HG03097 (cell line): ENCODE measurements around the gene DVL1.
A peak's percentile ranks its signal among the peaks of the same experiment; 100 is the strongest.
"Not testable (repeated sequence)": the region's sequence is repeated elsewhere in the genome, so short reads cannot be mapped to it uniquely, and the experiment has no call there.

ENCODE experiments used
- ATAC-seq: cut with Tn5 transposase; IDR thresholded peaks from one replicate; pipeline ENCODE4 v1.9.1; 2021; ENCODE audit not compliant: unreplicated experiment, low FRiP score

DVL1 gene

GRCh38 chr1:1328254-1328653, 21.0 kb downstream of the DVL1 start:
- ATAC-seq, result no peak

- ATAC-seq, result no peak
Observed at GRCh38 chr1:1327291-1327690, 21.9 kb downstream of the DVL1 start.

DNA sequence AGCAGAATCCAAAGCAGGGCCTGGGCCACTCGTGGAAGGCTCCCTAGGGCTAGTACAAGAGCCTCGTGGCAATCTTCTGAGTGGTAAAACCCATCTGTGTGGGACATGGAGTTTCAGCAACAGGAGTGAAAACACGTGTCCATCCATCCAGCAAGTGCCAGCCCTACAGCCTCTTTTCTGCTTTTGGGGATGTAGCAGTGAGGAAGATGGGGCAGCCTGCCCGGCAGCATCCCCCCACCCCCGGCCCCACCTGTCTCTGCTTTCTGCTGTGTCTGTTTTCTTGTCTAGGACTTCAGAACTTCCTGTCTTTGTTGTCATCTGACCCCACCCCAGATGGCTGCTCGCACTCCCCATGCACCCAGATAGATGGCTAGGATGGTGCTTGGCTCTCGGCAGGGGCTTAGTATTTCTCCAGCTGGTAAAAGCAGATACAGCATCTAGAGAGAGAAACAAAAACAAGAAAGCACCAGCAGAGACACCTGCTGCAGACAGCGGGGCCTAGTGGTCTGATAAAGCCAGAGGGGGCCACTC, 23.1 kb downstream of the DVL1 start:
- no peak for ATAC-seq

GRCh38 chr1:1325288-1326074, 23.7 kb downstream of the DVL1 start:
- ATAC-seq, result no peak

- ATAC-seq, result peak; percentile 52
Observed at GRCh38 chr1:1324524-1325287, 24.5 kb downstream of the DVL1 start, which contains the start of the genes CPTP and INTS11. Gene CPTP (plus strand): TSS chr1:1324802. CDS start chr1:1326911, 2,109 bp downstream. Gene INTS11 (minus strand): TSS chr1:1324660. CDS start chr1:1324608, 52 bp downstream.

GRCh38 chr1:1324084-1324523, 25.1 kb downstream of the DVL1 start:
- ATAC-seq, result no peak

GRCh38 chr1:1322952-1323351, 26.3 kb downstream of the DVL1 start:
- no peak for ATAC-seq

- ATAC-seq, result no peak
Observed at GRCh38 chr1:1322418-1322817, 26.8 kb downstream of the DVL1 start.

GRCh38 chr1:1321477-1321876, 27.7 kb downstream of the DVL1 start:
- ATAC-seq, result no peak

DNA sequence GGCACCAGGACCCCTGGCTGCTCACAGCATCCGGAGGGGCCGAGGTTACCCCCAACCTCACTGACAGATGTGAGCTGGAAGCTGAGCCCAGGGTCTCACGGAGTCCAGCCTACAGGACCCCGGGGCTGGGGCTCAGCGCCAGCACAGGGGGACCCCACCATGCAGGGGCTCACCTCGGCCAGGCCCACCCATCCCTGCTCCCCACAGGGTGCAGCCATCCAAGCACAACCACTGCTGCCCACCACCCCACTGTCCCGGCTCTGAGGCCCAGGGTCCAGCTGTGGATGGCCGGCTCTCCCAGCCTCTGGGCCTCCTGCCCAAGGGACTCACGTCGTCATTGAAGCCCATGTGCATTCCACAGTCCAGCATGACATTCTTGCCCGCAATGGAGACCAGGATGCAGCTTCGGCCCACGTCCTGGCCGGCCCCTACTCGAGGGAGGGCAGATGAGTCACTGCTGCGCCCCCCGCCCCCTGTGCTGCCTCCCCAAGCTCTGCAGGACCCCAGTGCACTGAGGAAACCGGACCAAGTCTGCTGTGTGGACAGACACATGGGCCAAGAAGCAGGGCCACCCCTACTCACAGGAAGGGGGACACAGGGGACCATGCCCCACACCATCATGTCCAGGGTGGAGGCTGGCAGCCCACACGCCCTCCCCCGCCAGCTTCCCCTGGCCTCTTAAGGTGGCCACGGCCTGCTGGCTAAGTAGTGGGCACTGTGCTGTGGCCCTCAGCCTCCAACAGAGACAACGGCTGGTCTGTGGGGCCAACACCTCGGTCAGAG, 28.4 kb downstream of the DVL1 start:
- no peak for ATAC-seq

GRCh38 chr1:1319646-1319941, 29.6 kb downstream of the DVL1 start:
- ATAC-seq, result no peak

GRCh38 chr1:1318777-1319645, 30.2 kb downstream of the DVL1 start:
- ATAC-seq, result no peak

DNA sequence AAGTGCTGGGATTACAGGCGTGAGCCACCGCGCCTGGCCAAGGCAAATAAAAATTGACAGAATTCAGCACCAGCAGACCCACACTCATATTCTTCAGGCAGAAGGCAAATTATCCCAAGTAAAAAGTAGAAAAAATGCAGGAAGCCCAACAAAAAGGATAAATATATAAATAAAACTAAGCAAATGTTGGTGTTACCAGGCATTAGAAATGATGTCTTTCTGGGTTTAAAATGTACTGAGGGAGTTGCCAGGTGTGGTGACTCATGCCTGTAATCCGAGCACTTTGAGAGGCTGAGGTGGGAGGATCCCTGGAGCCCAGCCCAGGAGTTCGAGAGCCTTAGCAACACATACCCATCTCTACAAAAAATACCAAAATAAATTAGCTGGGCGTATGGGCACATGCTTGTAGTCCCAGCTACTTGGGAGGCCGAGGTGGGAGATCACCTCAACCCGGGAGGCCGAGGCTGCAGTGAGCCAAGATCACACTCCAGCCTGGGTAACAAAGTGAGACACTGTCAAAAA, 31.0 kb downstream of the DVL1 start:
- ATAC-seq, result no peak

GRCh38 chr1:1317420-1317819, 31.8 kb downstream of the DVL1 start:
- no peak for ATAC-seq

DNA sequence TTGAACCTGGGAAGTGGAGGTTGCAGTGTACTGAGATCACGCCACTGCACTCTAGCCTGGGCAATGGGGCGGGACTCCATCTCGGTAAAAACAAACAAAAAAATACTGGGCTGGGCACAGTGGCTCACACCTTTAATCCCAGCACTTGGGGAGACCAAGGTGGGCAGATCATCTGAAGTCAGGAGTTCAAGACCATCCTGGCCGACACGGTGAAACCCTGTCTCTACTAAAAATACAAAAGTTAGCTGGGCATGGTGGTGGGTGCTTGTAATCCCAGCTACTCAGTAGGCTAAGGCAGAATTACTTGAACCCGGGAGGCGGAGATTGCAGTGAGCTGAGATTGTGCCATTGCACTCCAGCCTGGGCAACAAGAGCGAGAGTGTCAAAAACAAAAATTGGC, 33.0 kb downstream of the DVL1 start:
- ATAC-seq, result not testable (repeated sequence)

DNA sequence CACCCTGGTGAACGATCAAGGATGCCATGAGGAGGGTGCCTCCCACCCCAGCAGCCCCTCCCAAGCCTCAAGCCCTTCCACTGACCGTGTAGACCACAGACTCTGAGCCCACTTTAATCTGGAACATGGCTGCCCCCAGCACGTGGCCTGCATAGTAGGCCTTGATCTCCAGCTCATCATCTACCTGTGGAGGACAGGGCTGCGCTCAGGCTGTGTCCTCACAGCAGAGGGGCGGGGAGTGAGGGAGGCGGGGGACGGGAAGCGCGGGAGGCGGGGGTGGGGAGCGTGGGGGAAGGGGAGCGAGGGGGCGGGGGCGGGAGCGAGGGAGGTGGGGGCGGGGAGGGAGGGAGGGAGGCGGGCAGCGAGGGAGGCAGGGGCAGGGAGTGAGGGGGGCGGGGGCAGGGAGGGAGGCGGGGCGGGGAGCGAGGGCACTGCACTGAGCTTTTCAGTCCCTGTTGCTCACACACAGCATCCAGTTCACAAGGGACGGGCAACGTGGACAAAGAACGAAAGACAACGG, 33.7 kb downstream of the DVL1 start:
- no peak for ATAC-seq

DNA sequence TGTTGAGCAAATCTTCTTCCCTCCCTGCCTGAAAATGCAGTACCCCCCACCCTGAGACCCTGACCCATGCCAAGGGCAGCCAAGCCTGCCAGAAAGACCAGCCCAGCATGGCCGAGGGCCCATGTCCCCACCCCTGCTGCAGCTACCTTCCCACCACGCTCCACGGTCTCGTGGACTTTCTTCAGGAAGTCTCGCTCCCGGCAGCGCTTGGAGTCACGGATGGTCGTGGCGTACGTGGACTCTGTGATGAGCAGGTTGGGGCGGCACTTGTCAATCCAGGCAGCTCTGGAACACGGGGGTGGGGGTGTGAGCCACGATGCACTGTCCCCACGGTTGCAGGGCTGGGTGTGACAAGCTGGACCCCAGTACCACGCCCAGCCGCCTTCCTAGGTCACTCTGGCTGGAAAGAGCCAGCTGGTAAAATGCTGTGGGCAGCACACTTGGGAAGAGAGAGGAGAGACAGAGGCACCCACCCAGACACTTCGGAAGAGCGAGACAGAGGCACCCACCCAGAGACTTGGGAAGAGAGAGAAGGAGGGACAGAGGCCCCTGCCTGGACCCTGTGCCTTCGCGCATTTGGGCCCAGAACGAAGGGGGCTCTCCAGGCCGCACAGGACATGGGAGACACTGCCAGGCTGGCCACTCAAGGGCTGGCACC, 34.4 kb downstream of the DVL1 start:
- ATAC-seq, result no peak

GRCh38 chr1:1314237-1314586, 35.0 kb downstream of the DVL1 start:
- no peak for ATAC-seq
